ENCODE data around the gene PROC.
"Not testable (repeated sequence)": the region's sequence is repeated elsewhere in the genome, so short reads cannot be mapped to it uniquely, and the experiment has no call there.

PROC gene

DNA sequence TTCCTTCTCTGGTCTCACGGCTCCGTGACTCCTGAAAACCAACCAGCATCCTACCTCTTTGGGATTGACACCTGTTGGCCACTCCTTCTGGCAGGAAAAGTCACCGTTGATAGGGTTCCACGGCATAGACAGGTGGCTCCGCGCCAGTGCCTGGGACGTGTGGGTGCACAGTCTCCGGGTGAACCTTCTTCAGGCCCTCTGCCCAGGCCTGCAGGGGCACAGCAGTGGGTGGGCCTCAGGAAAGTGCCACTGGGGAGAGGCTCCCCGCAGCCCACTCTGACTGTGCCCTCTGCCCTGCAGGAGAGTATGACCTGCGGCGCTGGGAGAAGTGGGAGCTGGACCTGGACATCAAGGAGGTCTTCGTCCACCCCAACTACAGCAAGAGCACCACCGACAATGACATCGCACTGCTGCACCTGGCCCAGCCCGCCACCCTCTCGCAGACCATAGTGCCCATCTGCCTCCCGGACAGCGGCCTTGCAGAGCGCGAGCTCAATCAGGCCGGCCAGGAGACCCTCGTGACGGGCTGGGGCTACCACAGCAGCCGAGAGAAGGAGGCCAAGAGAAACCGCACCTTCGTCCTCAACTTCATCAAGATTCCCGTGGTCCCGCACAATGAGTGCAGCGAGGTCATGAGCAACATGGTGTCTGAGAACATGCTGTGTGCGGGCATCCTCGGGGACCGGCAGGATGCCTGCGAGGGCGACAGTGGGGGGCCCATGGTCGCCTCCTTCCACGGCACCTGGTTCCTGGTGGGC is 10.0 kb downstream of the PROC start:
- DNase-seq = no peak

GRCh38 chr2:127428815-127429109 is 10.5 kb downstream of the PROC start:
- DNase-seq = no peak

GRCh38 chr2:127429291-127429690 is 11.1 kb downstream of the PROC start:
- no peak for DNase-seq

DNA sequence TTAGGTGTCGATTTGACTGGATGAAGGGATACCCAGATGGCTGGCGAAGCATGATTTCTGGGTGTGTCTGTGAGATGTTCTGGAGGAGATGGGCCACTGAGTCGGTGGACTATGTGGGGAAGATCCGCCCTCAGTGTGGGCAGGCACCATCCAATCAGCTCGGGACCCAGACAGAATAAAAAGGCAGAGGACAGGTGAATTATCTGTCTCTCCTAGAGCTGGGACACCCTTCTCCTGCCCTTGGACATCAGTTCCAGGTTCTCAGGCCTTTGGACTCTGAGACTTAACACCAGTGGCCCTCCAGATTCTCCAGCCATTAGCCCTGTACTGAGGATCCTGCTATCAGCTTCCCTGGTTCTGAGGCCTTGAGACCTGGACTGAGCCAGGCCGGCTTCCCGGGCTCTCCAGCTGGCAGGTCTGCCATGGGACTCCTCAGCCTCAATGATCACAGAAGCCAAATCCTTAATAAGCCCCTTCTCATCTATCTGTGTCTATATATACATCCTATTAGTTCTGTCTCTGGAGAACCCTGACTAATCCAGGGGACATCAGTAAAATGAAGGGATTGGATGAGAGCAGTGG is 11.7 kb downstream of the PROC start:
- DNase-seq = no peak

DNA sequence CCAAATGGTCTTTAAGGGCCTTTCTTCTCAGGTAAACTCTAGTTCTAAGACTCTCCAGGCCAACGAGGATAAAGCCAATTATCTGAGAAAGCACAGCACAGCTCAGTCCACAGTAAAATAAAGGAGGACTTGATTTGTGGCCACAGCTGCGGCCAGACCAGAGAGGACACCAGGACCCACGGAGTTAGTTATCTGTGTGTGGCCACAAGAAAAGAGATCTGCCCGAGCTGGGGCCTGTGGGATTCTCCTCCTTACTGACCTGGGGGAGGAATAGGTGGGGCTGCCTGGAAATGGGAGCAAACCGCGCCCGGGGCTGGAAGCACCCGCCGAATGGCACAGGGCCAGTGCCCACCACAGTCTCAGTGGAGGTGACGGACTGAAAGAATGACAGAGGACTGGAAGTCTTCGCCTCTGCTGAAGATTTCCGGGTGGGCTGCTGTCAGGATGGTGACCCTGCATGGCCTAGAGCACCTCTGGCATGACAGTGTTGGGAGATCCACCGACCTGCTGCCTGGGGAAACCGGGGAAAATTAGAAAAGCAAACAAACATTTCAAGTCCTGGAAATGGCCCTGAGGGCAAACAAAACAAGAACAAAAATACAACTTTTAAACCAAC is 13.3 kb downstream of the PROC start:
- no peak for DNase-seq

DNA sequence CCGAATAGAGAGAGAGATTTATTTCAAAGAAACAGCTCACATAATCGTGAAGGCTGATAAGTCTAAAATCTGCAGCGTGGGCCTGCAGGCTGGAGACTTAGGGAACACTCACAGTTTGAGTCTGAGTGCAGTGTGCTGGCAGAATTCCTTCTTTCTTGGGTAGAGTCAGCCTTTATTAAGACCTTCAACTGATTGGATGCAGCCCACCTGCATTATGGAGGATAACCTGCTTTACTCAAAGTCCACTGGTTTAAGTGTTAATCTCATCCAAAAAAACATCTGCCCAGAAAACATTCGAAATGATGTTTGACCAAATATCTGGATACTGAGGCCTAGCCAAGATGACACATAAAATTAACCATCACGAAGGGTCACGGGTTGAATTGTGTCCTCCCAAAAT is 16.3 kb downstream of the PROC start:
- DNase-seq = no peak

DNA sequence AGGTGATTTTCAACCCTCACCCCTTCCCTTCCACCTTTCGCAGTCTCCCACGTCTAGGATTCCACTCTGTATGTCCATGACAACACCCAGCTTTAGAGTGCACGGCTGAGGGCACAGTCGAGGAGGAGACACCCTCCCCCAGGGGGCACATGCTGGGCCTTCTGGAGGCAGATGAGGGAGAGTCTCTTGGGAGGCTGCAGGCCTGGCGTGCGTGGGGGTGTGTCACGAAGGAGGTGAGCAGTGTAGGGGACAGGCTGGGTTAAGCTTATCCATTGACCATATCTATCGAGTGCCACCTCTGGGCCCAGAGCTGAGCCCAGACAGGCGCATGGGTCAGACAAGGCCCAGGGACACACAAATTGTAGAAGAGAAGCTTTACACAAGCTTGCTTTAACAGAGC is 18.8 kb downstream of the PROC start:
- no peak for DNase-seq

GRCh38 chr2:127437781-127438726 is 19.8 kb downstream of the PROC start:
- no peak for DNase-seq

GRCh38 chr2:127439343-127439742 is 21.1 kb downstream of the PROC start:
- DNase-seq = no peak

DNA sequence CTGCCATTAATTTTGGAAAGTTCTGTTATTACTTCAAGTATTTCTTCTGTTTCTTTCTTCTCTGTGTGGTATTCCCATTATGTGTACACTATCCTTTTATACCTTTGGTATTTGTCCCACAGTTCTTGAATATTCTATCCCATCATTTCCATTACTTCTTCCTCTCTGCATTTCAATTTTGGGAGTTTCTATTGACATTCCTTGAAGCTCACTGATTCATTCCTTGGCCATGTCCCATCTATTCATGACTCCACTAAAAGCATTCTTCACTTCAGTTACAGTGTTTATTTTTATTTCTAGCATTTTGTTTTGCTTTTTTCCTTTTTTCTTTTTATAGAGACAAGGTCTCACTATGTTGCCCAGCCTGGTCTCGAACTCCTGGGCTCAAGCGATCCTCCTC is 30.3 kb downstream of the PROC start:
- DNase-seq = no peak

DNA sequence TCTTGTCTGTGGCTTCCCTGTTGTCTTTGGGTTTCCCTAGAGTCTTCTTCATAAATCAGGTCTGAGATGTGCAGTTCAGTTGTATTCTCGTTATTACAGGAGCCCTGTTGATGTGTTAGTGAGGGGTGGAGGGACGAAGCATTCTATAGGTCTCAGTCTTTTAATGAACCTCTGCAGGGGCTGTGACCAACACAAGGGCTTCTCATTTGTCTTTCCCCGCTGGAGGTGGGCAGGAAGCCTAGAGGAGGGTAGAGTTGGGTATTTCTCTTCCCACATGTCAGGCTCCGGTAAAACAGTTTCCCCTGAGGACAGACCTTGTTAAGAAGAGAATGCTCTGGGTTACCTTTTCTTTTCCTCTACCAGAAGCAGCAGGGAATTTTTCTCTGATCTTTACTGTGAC is 31.2 kb downstream of the PROC start:
- no peak for DNase-seq

GRCh38 chr2:127449898-127450297 is 31.7 kb downstream of the PROC start:
- no peak for DNase-seq

DNA sequence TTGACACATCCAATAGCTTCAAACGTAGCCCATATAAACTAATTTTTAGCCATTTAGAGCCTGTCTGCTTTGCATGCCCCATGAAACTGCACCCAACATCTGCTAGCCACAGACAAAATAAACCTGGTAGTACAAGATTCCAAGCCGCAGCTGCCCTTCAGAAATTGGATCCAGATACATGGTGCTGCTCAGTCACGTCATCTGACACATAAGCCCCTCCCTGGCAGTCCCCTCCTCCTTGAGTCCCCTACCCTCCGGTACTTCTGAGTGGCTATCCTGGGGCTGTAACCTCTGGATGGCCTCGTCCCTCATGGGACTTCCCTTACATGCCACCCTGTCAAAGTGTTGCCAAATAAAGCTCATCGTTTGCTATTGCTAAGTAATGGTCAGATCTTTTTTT is 33.8 kb downstream of the PROC start:
- DNase-seq = no peak

- not testable (repeated sequence) for DNase-seq
These were observed 34.2 kb downstream of the PROC start for GRCh38 chr2:127452423-127452822.

GRCh38 chr2:127453013-127453391 is 34.8 kb downstream of the PROC start:
- DNase-seq = no peak

DNA sequence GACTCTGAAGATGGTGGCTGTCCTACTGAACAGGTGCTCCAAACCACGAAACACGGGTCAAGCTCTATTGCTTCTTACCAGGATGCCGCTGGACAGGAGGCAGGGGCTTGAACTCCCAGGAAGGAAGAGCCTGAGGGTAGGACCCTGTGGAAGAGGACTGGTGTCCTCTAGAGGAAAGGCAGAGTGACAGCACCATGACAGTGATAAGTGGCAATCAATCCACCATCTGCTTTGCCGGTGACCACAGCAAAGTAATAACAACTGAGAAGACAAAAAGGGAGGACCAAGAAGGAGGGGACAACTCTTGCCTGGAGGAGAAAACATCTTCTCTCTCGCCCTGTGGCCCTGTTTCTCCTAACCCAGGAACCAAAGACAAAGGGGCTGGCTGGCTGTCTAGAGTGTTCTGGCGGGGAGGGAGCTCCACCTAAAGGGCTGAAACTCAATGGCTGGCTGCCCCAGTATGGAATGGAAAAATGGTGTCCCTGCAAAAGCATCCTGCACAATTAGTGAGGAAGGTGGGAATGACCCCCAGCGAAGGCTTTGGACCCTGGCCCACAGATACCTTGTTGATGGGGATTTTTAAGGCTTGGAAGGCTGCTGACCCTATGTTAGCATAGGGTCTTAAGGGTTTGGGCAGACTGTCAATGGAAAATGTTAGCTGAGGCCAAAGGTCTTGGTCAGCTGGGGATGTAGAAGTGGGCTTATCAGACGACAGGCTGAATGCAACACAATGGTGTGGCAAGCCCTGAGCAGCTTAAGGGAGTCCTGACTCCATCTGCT is 35.4 kb downstream of the PROC start:
- no peak for DNase-seq

DNA sequence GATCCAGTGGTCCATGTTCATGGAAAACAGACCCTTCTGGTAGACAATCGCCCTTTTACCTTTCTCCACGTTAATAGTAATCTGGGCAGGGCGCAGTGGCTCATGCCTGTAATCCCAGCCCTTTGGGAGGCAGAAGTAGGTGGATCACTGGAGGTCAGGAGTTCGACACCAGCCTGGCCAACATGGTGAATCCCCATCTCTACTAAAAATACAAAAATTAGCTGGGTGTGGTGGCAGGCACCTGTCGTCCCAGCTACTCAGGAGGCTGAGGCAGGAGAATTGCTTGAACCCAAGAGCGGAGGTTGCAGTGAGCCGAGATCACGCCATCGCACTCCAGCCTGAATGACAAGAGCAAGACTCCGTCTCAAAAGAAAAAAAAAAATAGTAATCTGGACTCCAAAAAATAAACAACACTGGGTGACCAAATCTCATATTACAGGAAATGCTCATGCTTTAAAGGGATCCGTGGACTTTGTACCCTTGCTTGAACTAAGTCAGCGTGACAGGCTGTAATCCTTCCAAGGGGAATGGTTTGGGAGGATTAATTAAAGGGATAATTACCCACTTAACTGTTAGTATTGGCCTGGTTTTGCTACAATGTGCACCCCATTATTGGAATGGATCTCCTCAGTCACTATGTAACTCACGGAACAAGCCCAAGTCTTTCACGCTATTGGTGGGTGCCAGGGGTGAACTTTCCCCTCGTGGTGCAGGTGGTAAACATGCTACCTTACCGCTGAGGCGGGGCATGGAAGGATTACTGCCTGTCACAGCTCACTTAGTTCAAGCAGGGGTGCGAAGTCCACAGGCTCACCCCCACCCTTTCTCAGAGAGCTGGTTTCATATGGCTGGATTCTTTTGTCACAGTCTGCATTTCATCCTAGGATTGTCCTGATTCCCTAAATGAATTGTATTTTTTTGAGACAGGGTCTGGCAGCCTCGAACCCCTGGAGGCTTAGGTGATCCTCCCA is 36.7 kb downstream of the PROC start:
- no peak for DNase-seq

DNA sequence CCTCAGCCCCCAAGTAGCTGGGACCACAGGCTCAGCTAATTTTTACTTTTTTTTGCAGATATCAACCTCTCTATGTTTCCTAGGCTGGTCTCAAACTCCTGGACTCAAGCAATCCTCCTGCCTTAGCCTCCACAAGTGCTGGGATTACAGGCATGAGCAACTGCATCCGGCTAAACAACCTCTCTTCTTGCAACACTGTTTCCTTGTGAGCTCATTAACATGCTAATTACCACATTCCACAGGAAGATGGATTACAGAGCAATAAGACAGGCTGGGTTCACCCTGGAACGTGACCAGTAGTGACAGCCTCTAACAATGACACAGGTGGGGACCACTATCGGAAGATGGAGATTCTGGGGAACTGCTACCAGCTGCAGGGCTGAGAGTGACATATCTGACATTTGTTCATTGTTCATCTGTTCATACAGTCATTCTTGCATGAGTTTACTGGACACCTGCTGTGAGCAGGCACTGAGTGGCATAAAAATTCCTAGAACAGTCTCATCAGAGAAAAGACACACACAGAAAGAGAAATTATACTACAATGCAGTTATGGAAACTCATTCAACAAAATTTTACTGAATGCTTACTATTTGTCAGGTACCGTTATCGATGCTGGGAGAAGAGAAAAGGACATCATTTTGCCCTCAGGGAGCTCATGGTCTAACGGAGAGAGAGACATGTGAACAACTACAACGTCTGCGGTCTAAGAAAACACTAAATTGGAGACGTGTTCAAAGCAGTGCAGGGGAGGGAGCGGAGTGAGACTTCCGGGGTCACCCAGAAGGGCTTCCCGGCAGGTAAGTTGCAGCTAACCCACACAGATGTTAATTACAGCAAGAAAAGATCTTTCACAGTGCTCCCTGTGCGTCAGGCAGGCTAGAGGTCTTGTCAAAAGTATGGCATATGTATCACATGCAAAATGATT is 37.6 kb downstream of the PROC start:
- DNase-seq = no peak

- DNase-seq = no peak
These were observed 38.7 kb downstream of the PROC start for GRCh38 chr2:127456960-127457359.

GRCh38 chr2:127462461-127462860 is 44.2 kb downstream of the PROC start:
- DNase-seq = no peak
